H9 (cell line): ENCODE measurements around the gene VIPR2. TPM values are rescaled to one million over a fixed set of nuclear protein-coding genes. Genes with fewer than 3 reads are reported as not detected.

Experiments
- DNase-seq: peaks from one replicate; pipeline ENCODE4 v3.0.0-alpha.2; 2017
- H2AFZ ChIP-seq: one replicate; pipeline ENCODE4 v1.6.1; 2013; ENCODE audit warnings: mild to moderate bottlenecking, low read length, control low read depth, moderate library complexity
- H2AK5ac ChIP-seq: 2 replicates; pipeline ENCODE4 v1.6.1; 2013; ENCODE audit warnings: low read length, control low read depth, mixed read lengths; ENCODE audit not compliant: insufficient read length
- H2BK120ac ChIP-seq: one replicate; pipeline ENCODE4 v1.6.1; 2013; ENCODE audit warnings: low read depth, mild to moderate bottlenecking, low read length, control low read depth, inconsistent platforms; ENCODE audit not compliant: poor library complexity, severe bottlenecking
- H2BK12ac ChIP-seq: 2 replicates; pipeline ENCODE4 v1.6.1; 2013; ENCODE audit warnings: low read length, control low read depth, mixed read lengths, low read depth; ENCODE audit not compliant: insufficient read length
- H2BK15ac ChIP-seq: 2 replicates; pipeline ENCODE4 v1.6.1; 2013; ENCODE audit warnings: low read depth, low read length, control low read depth
- H2BK20ac ChIP-seq: one replicate; pipeline ENCODE4 v1.6.1; 2013; ENCODE audit warnings: low read depth, mild to moderate bottlenecking, low read length, control low read depth, inconsistent platforms; ENCODE audit not compliant: poor library complexity, severe bottlenecking
- H2BK5ac ChIP-seq: 2 replicates; pipeline ENCODE4 v1.6.1; 2013; ENCODE audit warnings: low read length, control low read depth, mixed read lengths; ENCODE audit not compliant: insufficient read length
- H3K14ac ChIP-seq: 2 replicates; pipeline ENCODE4 v1.6.1; 2013; ENCODE audit warnings: low read length, control low read depth; ENCODE audit not compliant: insufficient read depth
- H3K18ac ChIP-seq: 2 replicates; pipeline ENCODE4 v1.6.1; 2013; ENCODE audit warnings: low read depth, mild to moderate bottlenecking, mixed read lengths, low read length, control low read depth; ENCODE audit not compliant: insufficient read length
- H3K23ac ChIP-seq: 2 replicates; pipeline ENCODE4 v1.6.1; 2013; ENCODE audit warnings: low read length, control low read depth, mixed read lengths, low read depth; ENCODE audit not compliant: insufficient read length
- H3K23me2 ChIP-seq: 2 replicates; pipeline ENCODE4 v1.6.1; 2013; ENCODE audit warnings: low read depth, mild to moderate bottlenecking, mixed read lengths, low read length, control low read depth; ENCODE audit not compliant: insufficient read length, poor library complexity, severe bottlenecking
- H3K27ac ChIP-seq: 2 replicates; pipeline ENCODE4 v1.5.1; 2013; ENCODE audit warnings: low read length, control low read depth, mixed read lengths, low read depth; ENCODE audit not compliant: insufficient read length
- H3K27me3 ChIP-seq: 2 replicates; pipeline ENCODE4 v1.6.1; 2013; ENCODE audit warnings: low read length, control low read depth, inconsistent platforms; ENCODE audit not compliant: insufficient read depth
- H3K4ac ChIP-seq: 2 replicates; pipeline ENCODE4 v1.6.1; 2013; ENCODE audit warnings: low read depth, mild to moderate bottlenecking, control low read depth, inconsistent platforms, low read length, moderate library complexity
- H3K4me1 ChIP-seq: 2 replicates; pipeline ENCODE4 v1.6.1; 2013; ENCODE audit warnings: low read length, control low read depth, inconsistent platforms; ENCODE audit not compliant: insufficient read depth
- H3K4me2 ChIP-seq: 2 replicates; pipeline ENCODE4 v1.6.1; 2013; ENCODE audit warnings: low read length, control low read depth, mixed read lengths; ENCODE audit not compliant: insufficient read length, insufficient read depth
- H3K56ac ChIP-seq: 2 replicates; pipeline ENCODE4 v1.6.1; 2013; ENCODE audit warnings: low read depth, mild to moderate bottlenecking, mixed read lengths, low read length, control low read depth; ENCODE audit not compliant: insufficient read length
- H3K79me1 ChIP-seq: 2 replicates; pipeline ENCODE4 v1.6.1; 2013; ENCODE audit warnings: low read depth, mild to moderate bottlenecking, moderate library complexity, low read length, control low read depth, inconsistent platforms; ENCODE audit not compliant: insufficient read depth, poor library complexity, severe bottlenecking
- H3K79me2 ChIP-seq: 2 replicates; pipeline ENCODE4 v1.6.1; 2013; ENCODE audit warnings: low read length, control low read depth, inconsistent platforms; ENCODE audit not compliant: insufficient read depth
- H3K9ac ChIP-seq: 2 replicates; pipeline ENCODE4 v1.6.1; 2013; ENCODE audit warnings: low read length, control low read depth, mixed read lengths; ENCODE audit not compliant: insufficient read length; ENCODE audit errors: extremely low read depth
- H3K9me3 ChIP-seq: one replicate; pipeline ENCODE4 v1.6.1; 2013; ENCODE audit warnings: low read depth, low read length, inconsistent platforms; ENCODE audit not compliant: control insufficient read depth
- H3T11ph ChIP-seq: one replicate; pipeline ENCODE4 v1.6.1; 2013; ENCODE audit warnings: mild to moderate bottlenecking, low read length, control low read depth, inconsistent platforms
- H4K20me1 ChIP-seq: one replicate; pipeline ENCODE4 v1.6.1; 2013; ENCODE audit not compliant: control insufficient read depth, insufficient read length, insufficient read depth
- H4K5ac ChIP-seq: 2 replicates; pipeline ENCODE4 v1.6.1; 2013; ENCODE audit warnings: low read depth, mild to moderate bottlenecking, mixed read lengths, low read length, control low read depth; ENCODE audit not compliant: insufficient read length
- H4K8ac ChIP-seq: replicated peaks from 2 replicates; pipeline ENCODE4 v1.6.1; 2013; ENCODE audit warnings: low read length, control low read depth, mixed read lengths, low read depth; ENCODE audit not compliant: insufficient read length
- H4K91ac ChIP-seq: 2 replicates; pipeline ENCODE4 v1.6.1; 2013; ENCODE audit warnings: low read depth, mild to moderate bottlenecking, moderate library complexity, mixed read lengths, low read length, control low read depth; ENCODE audit not compliant: insufficient read length
- H3K27ac Mint-ChIP-seq, 3 experiments: 2 replicates in 2 of 3; 3 replicates in 1 of 3; pipeline ENCODE4 v1.8.0; 2020 to 2021; ENCODE audit warnings: mixed read lengths in 3 of 3, mild to moderate bottlenecking in 1 of 3, moderate library complexity in 1 of 3
- H3K27me3 Mint-ChIP-seq: 2 replicates; pipeline ENCODE4 v1.8.0; 2021; ENCODE audit warnings: low read depth, mild to moderate bottlenecking, moderate library complexity, mixed read lengths
- H3K36me3 Mint-ChIP-seq, 3 experiments: 2 replicates in 2 of 3; 3 replicates in 1 of 3; pipeline ENCODE4 v1.8.0; 2020 to 2021; ENCODE audit warnings: low read depth in 3 of 3, mixed read lengths in 3 of 3; ENCODE audit not compliant: insufficient read depth in 1 of 3
- H3K4me1 Mint-ChIP-seq, 2 experiments: 2 replicates each; pipeline ENCODE4 v1.8.0; 2020; ENCODE audit warnings: mixed read lengths in 2 of 2
- H3K4me3 Mint-ChIP-seq, 2 experiments: 2 replicates in 1 of 2; 3 replicates in 1 of 2; pipeline ENCODE4 v1.8.0; 2020 to 2021; ENCODE audit warnings: mild to moderate bottlenecking in 2 of 2, mixed read lengths in 2 of 2, moderate library complexity in 1 of 2
- H3K9me3 Mint-ChIP-seq, 2 experiments: 2 replicates in 1 of 2; 3 replicates in 1 of 2; pipeline ENCODE4 v1.8.0; 2020; ENCODE audit warnings: mild to moderate bottlenecking in 2 of 2, mixed read lengths in 2 of 2, moderate library complexity in 1 of 2
- CTCF ChIP-seq: fragments of 200-600 bp; sonication (generic); conservative IDR thresholded peaks from 3 replicates; pipeline ENCODE4 v1.8.0; 2021; ENCODE audit warnings: antibody characterized with exemption, mild to moderate bottlenecking
- WGBS: extraction: QIAGEN DNeasy Blood & Tissue Kit; methylation state at CpG from one replicate; pipeline ENCODE4 v1.1.7; 2013; ENCODE audit warnings: missing lambda C conversion rate, low lambda C conversion rate, mixed read lengths; ENCODE audit not compliant: insufficient read length; ENCODE audit errors: extremely low coverage; 5-methylcytosine and 5-hydroxymethylcytosine counted together
- total RNA-seq: library from RNA; stranded (reverse); gene quantifications from 2 replicates; pipeline ENCODE4 v1.2.1, GENCODE V29; 2021

Gene VIPR2
- total RNA-seq, 1 experiment from 2014 or later, result 1.6 TPM

GRCh38 chr7:158979635-158980351 lies 164.9 kb downstream of the VIPR2 start:
- Histone ChIP-seq H2BK5ac (no peak overlapping the region), H4K20me1 (no peaks in the 10 kb centered on the region), H3K23me2 (no peaks in the 10 kb centered on the region), H3K56ac (no peak overlapping the region), H2BK20ac (no peak overlapping the region), H3K27ac (no peak overlapping the region), H2BK12ac (no peak overlapping the region), H3K23ac (no peak overlapping the region), H3K14ac (no peak overlapping the region), H2BK120ac (no peak overlapping the region), H3T11ph (no peak overlapping the region), H3K4me2 (no peak overlapping the region), H3K4ac (no peak overlapping the region), H3K9ac (no peak overlapping the region), H3K27me3 (no peaks in the 10 kb centered on the region), H3K79me1 (no peaks in the 10 kb centered on the region), H3K9me3 (peaks cover 32% of the 10 kb centered on the region), H2BK15ac (no peak overlapping the region), H3K79me2 (no peaks in the 10 kb centered on the region), H4K5ac (no peak overlapping the region), H4K8ac (no peak overlapping the region), H3K4me1 (no peaks in the 10 kb centered on the region; the same call in 1 of the 2 replicates), H4K91ac (no peak overlapping the region), H3K18ac (no peak overlapping the region), H2AK5ac (no peak overlapping the region), H2AFZ (no peak overlapping the region)
- DNase-seq, result no peak
- H3K36me3 Mint-ChIP-seq, result peaks cover 14 to 23% (median 16%) of the 10 kb centered on the region in 3 experiments
- TF ChIP-seq CTCF, result no peak
- H3K27me3 Mint-ChIP-seq, result peaks cover 5% of the 10 kb centered on the region; the same call in 1 of the 2 replicates
- no CpG with 5 or more reads among the region's 22 CpGs for WGBS
- peaks cover 15 to 20% of the 10 kb centered on the region in 2 experiments for H3K4me1 Mint-ChIP-seq
- peaks cover 48 to 50% of the 10 kb centered on the region in 2 experiments for H3K9me3 Mint-ChIP-seq
- no peak overlapping the region for H3K4me3 Mint-ChIP-seq
- no peak overlapping the region for H3K27ac Mint-ChIP-seq
